Smooth muscle cell (in vitro differentiated cells): ENCODE results near the gene RHOBTB1. TPM values are rescaled to one million over a fixed set of nuclear protein-coding genes. Genes with fewer than 3 reads are reported as not detected.

ENCODE experiments used
- DNase-seq: peaks from one replicate; lab custom pipeline; 2025; ENCODE audit not compliant: unreplicated experiment; lab: John Stamatoyannopoulos, UW
- H2AFZ ChIP-seq: fragments of 200-600 bp; sonication (generic); 2 replicates; pipeline ENCODE4 v1.6.0; 2016; ENCODE audit warnings: antibody characterized with exemption, low read depth, mild to moderate bottlenecking
- H3F3A ChIP-seq: fragments of 200-600 bp; sonication (generic); 2 replicates; pipeline ENCODE4 v1.6.0; 2017; ENCODE audit warnings: antibody characterized with exemption, low read depth
- H3K27ac ChIP-seq: fragments of 200-600 bp; sonication (generic); 2 replicates; pipeline ENCODE4 v1.5.1; 2016; ENCODE audit warnings: low read depth, mild to moderate bottlenecking
- H3K27me3 ChIP-seq: fragments of 200-600 bp; sonication (generic); 2 replicates; pipeline ENCODE4 v1.6.1; 2016; ENCODE audit warnings: low read depth, mild to moderate bottlenecking
- H3K36me3 ChIP-seq: fragments of 200-600 bp; sonication (generic); 2 replicates; pipeline ENCODE4 v1.5.1; 2016; ENCODE audit warnings: low read depth
- H3K4me1 ChIP-seq: fragments of 200-600 bp; sonication (generic); 2 replicates; pipeline ENCODE4 v1.5.1; 2016; ENCODE audit warnings: low read depth
- H3K4me2 ChIP-seq: fragments of 200-600 bp; sonication (generic); 2 replicates; pipeline ENCODE4 v1.6.0; 2016; ENCODE audit warnings: mild to moderate bottlenecking
- H3K4me3 ChIP-seq: fragments of 200-600 bp; sonication (generic); 2 replicates; pipeline ENCODE4 v1.5.1; 2016; ENCODE audit warnings: mild to moderate bottlenecking
- H3K79me2 ChIP-seq: fragments of 200-600 bp; sonication (generic); 2 replicates; pipeline ENCODE4 v1.6.0; 2016; ENCODE audit warnings: low read depth, mild to moderate bottlenecking
- H3K9ac ChIP-seq: fragments of 200-600 bp; sonication (generic); 2 replicates; pipeline ENCODE4 v1.6.0; 2016; ENCODE audit warnings: low read depth
- H3K9me3 ChIP-seq: fragments of 200-600 bp; sonication (generic); replicated peaks from 2 replicates; pipeline ENCODE4 v1.5.1; 2016; ENCODE audit warnings: low read depth
- H4K20me1 ChIP-seq: fragments of 200-600 bp; sonication (generic); 2 replicates; pipeline ENCODE4 v1.6.0; 2016; ENCODE audit warnings: low read depth
- CTCF ChIP-seq: fragments of 200-600 bp; sonication (generic); IDR thresholded peaks from 2 replicates; pipeline ENCODE4 v1.5.1; 2017; ENCODE audit warnings: borderline replicate concordance, mild to moderate bottlenecking, antibody characterized with exemption; ENCODE audit not compliant: insufficient read depth, poor library complexity, severe bottlenecking
- WGBS: methylation state at CpG from one replicate; pipeline ENCODE4 v1.1.7; 2016; ENCODE audit warnings: low lambda C conversion rate; 5-methylcytosine and 5-hydroxymethylcytosine counted together
- polyA plus RNA-seq: library from polyadenylated mRNA; unstranded; fragments of >200 nt; fragmentation: Nextera tagmentation; extraction: Ambion mirVana; gene quantifications from 2 replicates; pipeline ENCODE4 v1.2.1, GENCODE V29; 2016
- total RNA-seq: library from RNA; depleted of rRNA; stranded (reverse); fragments of >200 nt; gene quantifications from 2 replicates; pipeline ENCODE4 v1.2.3, GENCODE V29; 2014

The RHOBTB1 gene
- total and polyA plus RNA-seq, 2 experiments from 2014 or later = 33.7 to 49.1 TPM

GRCh38 chr10:60919551-60919950, 24.4 kb downstream of the RHOBTB1 start:
- Histone ChIP-seq H3K4me1 (peaks cover 3% of the 10 kb centered on the region), H3K27me3 (no peaks in the 10 kb centered on the region), H3K9me3 (no peaks in the 10 kb centered on the region), H3K79me2 (peaks cover 55% of the 10 kb centered on the region), H3K36me3 (no peaks in the 10 kb centered on the region), H3K9ac (no peak overlapping the region), H3K4me2 (no peak overlapping the region), H2AFZ (no peak overlapping the region), H3K4me3 (no peak overlapping the region), H3K27ac (no peak overlapping the region), H3F3A (no peaks in the 10 kb centered on the region), H4K20me1 (peaks cover 18% of the 10 kb centered on the region)
- TF ChIP-seq CTCF = no peak
- DNase-seq = no peak
- whole genome bisulfite sequencing = 94% methylated on average over 2 of the region's 2 CpGs

DNA sequence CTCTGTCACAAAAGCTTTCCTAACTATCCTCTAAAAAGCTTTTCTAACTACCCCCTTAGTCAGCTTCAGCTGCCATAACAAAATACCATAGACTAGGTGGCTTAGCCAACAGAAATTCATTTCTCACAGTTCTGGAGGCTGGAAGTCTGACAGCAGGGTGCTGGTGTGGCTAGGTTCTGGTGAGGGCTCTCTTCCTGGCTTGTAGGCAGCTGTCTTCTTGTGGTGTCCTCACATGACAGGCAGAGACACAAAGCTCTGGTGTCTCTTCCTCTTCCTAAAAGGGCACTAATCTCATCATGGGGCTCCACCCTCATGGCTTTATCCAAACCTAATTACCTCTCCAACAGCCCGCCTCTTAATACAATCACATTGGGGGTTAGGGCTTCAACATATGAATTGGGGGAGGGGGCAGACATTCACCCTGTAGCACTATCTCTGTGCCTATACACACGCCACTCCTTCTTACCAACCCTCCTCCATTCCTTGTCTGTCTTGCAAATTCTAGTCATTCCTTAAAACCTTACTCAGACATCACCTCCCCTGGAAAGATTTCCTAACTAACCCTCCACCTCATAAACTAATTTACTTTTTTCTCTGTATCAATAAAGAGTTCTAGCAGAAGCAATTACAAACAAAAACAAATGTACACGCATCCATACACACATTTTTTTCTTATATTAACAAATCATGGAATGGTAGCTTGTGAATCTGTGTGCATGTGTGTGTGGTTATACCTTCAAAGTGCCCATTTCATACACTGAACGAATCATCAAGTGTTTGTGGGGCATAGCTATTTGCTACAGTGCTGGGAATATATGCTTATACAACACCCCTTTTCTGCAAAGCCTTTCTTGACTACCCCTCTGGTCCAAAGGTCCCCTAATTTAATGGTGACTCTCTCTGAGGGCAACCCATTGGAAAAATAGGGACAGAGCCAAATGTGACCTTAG, 26.4 kb downstream of the RHOBTB1 start:
- Histone ChIP-seq H3F3A (no peaks in the 10 kb centered on the region), H3K27ac (peak overlapping the region; percentile 34), H4K20me1 (peaks cover 14% of the 10 kb centered on the region), H3K9ac (no peak overlapping the region), H2AFZ (no peak overlapping the region), H3K4me2 (no peak overlapping the region), H3K4me3 (no peak overlapping the region), H3K36me3 (no peaks in the 10 kb centered on the region), H3K79me2 (peaks cover 47% of the 10 kb centered on the region), H3K4me1 (peaks cover 3% of the 10 kb centered on the region), H3K27me3 (no peaks in the 10 kb centered on the region), H3K9me3 (no peaks in the 10 kb centered on the region)
- WGBS = 84% methylated on average over 4 of the region's 4 CpGs
- DNase-seq = no peak
- TF ChIP-seq CTCF = no peak

- H3F3A ChIP-seq = no peaks in the 10 kb centered on the region
- H3K79me2 ChIP-seq = peaks cover 35% of the 10 kb centered on the region
- H3K36me3 ChIP-seq = no peaks in the 10 kb centered on the region
- TF ChIP-seq CTCF = no peak
- H4K20me1 ChIP-seq = peaks cover 7% of the 10 kb centered on the region
- H3K4me1 ChIP-seq = peaks cover 3% of the 10 kb centered on the region
- no peak overlapping the region for H3K9ac ChIP-seq
- no peak overlapping the region for H3K27ac ChIP-seq
- no peak overlapping the region for H3K4me3 ChIP-seq
- H2AFZ ChIP-seq = no peak overlapping the region
- WGBS = 100% methylated on average over 4 of the region's 4 CpGs
- no peak for DNase-seq
- H3K27me3 ChIP-seq = no peaks in the 10 kb centered on the region
- H3K4me2 ChIP-seq = no peak overlapping the region
- H3K9me3 ChIP-seq = no peaks in the 10 kb centered on the region
These were observed 28.0 kb downstream of the RHOBTB1 start for GRCh38 chr10:60916025-60916424.
